ENCODE measurements around the gene OXNAD1. TPM values are rescaled to one million over a fixed set of nuclear protein-coding genes. Genes with fewer than 3 reads are reported as not detected.

The OXNAD1 gene
- total and polyA plus RNA-seq, 2 of the 13 experiments (the other 11 are each of a cell fraction or from before 2014, with no cell fraction given) = 9.9 to 18.8 TPM

GRCh38 chr3:16252243-16252978, 12.6 kb upstream of the OXNAD1 start (continued):
- TF ChIP-seq SNAPC5 (CRISPR knock-in tag; IDR thresholded peaks at IDR 0.05; ENCODE audit: borderline replicate concordance) (no peak), ZBTB20 (CRISPR knock-in tag; IDR thresholded peaks at IDR 0.05; ENCODE audit: borderline replicate concordance, low read depth) (peak; percentile 88; the same call in 1 of the 2 replicates), ZNF430 (CRISPR knock-in tag; IDR thresholded peaks at IDR 0.05) (no peak), TAF1 (CRISPR knock-in tag; IDR thresholded peaks at IDR 0.05) (no peak), ZIK1 (CRISPR knock-in tag; IDR thresholded peaks at IDR 0.05; ENCODE audit: borderline replicate concordance, low read depth) (no peak), SALL1 (CRISPR knock-in tag; IDR thresholded peaks at IDR 0.05) (peak; percentile 85; the same call in 1 of the 2 replicates), RORA (CRISPR knock-in tag; IDR thresholded peaks at IDR 0.05) (no peak), ZNF816 (CRISPR knock-in tag; IDR thresholded peaks at IDR 0.05; ENCODE audit: borderline replicate concordance) (no peak), MTERF4 (CRISPR knock-in tag; IDR thresholded peaks at IDR 0.05) (no peak), SOX5 (CRISPR knock-in tag; IDR thresholded peaks at IDR 0.05; ENCODE audit: borderline replicate concordance) (no peak), ZNF775 (CRISPR knock-in tag; IDR thresholded peaks at IDR 0.05; ENCODE audit: borderline replicate concordance) (no peak), ZNF329 (CRISPR knock-in tag; IDR thresholded peaks at IDR 0.05; ENCODE audit: low read depth) (no peak), ZNF138 (CRISPR knock-in tag; IDR thresholded peaks at IDR 0.05; ENCODE audit: low read depth) (no peak), GZF1 (CRISPR knock-in tag; IDR thresholded peaks at IDR 0.05) (peak; percentile 43; the same call in 1 of the 2 replicates), TFE3 (CRISPR knock-in tag; IDR thresholded peaks at IDR 0.05) (peak; percentile 94), ZNF552 (CRISPR knock-in tag; IDR thresholded peaks at IDR 0.05; ENCODE audit: borderline replicate concordance) (no peak)
- TF ChIP-seq, protein P1, sequence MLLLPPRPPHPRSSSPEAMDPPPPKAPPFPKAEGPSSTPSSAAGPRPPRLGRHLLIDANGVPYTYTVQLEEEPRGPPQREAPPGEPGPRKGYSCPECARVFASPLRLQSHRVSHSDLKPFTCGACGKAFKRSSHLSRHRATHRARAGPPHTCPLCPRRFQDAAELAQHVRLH (CRISPR knock-in tag; IDR thresholded peaks at IDR 0.05; ENCODE audit: borderline replicate concordance, low read depth) = no peak
- TF ChIP-seq, protein P2, sequence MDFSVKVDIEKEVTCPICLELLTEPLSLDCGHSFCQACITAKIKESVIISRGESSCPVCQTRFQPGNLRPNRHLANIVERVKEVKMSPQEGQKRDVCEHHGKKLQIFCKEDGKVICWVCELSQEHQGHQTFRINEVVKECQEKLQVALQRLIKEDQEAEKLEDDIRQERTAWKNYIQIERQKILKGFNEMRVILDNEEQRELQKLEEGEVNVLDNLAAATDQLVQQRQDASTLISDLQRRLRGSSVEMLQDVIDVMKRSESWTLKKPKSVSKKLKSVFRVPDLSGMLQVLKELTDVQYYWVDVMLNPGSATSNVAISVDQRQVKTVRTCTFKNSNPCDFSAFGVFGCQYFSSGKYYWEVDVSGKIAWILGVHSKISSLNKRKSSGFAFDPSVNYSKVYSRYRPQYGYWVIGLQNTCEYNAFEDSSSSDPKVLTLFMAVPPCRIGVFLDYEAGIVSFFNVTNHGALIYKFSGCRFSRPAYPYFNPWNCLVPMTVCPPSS (IDR thresholded peaks at IDR 0.05) = no peak
- TF ChIP-seq, protein P3, sequence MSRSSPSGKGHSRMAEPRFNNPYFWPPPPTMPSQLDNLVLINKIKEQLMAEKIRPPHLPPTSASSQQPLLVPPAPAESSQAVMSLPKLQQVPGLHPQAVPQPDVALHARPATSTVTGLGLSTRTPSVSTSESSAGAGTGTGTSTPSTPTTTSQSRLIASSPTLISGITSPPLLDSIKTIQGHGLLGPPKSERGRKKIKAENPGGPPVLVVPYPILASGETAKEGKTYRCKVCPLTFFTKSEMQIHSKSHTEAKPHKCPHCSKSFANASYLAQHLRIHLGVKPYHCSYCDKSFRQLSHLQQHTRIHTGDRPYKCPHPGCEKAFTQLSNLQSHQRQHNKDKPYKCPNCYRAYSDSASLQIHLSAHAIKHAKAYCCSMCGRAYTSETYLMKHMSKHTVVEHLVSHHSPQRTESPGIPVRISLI (CRISPR knock-in tag; IDR thresholded peaks at IDR 0.05; ENCODE audit: borderline replicate concordance) = no peak; the same call in 1 of the 2 replicates
- TF ChIP-seq, protein P4, sequence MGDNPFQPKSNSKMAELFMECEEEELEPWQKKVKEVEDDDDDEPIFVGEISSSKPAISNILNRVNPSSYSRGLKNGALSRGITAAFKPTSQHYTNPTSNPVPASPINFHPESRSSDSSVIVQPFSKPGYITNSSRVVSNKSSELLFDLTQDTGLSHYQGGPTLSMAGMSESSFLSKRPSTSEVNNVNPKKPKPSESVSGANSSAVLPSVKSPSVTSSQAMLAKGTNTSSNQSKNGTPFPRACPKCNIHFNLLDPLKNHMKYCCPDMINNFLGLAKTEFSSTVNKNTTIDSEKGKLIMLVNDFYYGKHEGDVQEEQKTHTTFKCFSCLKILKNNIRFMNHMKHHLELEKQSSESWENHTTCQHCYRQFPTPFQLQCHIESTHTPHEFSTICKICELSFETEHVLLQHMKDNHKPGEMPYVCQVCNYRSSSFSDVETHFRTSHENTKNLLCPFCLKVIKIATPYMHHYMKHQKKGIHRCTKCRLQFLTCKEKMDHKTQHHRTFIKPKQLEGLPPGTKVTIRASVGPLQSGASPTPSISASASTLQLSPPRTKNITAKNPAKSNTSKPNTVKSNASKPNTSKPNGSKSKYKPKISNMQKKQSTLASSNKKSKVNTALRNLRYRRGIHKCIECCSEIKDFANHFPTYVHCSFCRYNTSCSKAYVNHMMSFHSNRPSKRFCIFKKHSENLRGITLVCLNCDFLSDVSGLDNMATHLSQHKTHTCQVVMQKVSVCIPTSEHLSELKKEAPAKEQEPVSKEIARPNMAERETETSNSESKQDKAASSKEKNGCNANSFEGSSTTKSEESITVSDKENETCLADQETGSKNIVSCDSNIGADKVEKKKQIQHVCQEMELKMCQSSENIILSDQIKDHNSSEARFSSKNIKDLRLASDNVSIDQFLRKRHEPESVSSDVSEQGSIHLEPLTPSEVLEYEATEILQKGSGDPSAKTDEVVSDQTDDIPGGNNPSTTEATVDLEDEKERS (CRISPR knock-in tag; IDR thresholded peaks at IDR 0.05) = peak; percentile 75

Measured in HepG2 (cell line).